IgD-negative memory B cell (primary cell): ENCODE results near the gene EEFSEC. TPM values are rescaled to one million over a fixed set of nuclear protein-coding genes. Genes with fewer than 3 reads are reported as not detected.

Experiments
- H3K27ac Mint-ChIP-seq, 3 donors: one replicate each; pipeline ENCODE4 v1.8.0; 2020 to 2022; ENCODE audit warnings: mild to moderate bottlenecking in 3 of 3, mixed read lengths in 3 of 3, moderate library complexity in 1 of 3
- H3K27me3 Mint-ChIP-seq: one replicate; pipeline ENCODE4 v1.8.0; 2021; ENCODE audit warnings: mixed read lengths
- H3K36me3 Mint-ChIP-seq: one replicate; pipeline ENCODE4 v1.8.0; 2020; ENCODE audit warnings: mild to moderate bottlenecking, mixed read lengths
- H3K4me1 Mint-ChIP-seq, 3 donors: one replicate each; pipeline ENCODE4 v1.8.0; 2020 to 2022; ENCODE audit warnings: mixed read lengths in 3 of 3, mild to moderate bottlenecking in 1 of 3
- H3K4me3 Mint-ChIP-seq, 4 donors: one replicate each; pipeline ENCODE4 v1.8.0; 2020 to 2022; ENCODE audit warnings: mild to moderate bottlenecking in 4 of 4, mixed read lengths in 4 of 4, moderate library complexity in 3 of 4
- H3K9me3 Mint-ChIP-seq, 3 donors: one replicate each; pipeline ENCODE4 v1.8.0; 2020 to 2021; ENCODE audit warnings: mixed read lengths in 3 of 3, mild to moderate bottlenecking in 1 of 3
- polyA plus RNA-seq: library from polyadenylated mRNA; unstranded; fragments of 300-500 nt; fragmentation: Illumina TruSeq; gene quantifications from one replicate; pipeline ENCODE4 v1.2.3, GENCODE V29; 2021

EEFSEC gene
- polyA plus RNA-seq, 1 donor from 2014 or later: 23.1 TPM

DNA sequence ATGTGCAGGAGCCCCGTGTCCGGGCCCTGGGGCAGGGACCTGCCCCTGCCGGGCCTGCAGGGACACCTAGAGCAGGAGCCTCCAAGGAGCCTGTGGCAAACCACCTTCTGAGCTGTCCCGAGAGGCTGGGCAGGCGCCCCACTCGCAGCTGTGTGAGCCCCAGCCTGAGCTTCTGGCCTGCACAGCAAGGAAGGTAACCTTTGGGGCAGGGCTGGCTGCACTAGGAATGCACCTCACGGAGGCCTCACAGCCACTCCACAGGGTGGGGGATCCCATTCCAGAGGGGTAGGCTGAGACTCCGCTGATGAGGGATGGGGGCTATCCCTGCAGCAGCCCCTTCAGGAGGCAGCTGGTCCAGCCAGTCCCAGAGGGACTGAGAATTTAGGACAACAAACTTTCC is 245.3 kb downstream of the EEFSEC start:
- Mint-ChIP-seq H3K9me3 (no peaks in the 10 kb centered on the region), H3K36me3 (peaks cover 2% of the 10 kb centered on the region), H3K27me3 (no peaks in the 10 kb centered on the region), H3K4me1 (no peaks in the 10 kb centered on the region), H3K4me3 (no peak overlapping the region), H3K27ac (no peak overlapping the region)

DNA sequence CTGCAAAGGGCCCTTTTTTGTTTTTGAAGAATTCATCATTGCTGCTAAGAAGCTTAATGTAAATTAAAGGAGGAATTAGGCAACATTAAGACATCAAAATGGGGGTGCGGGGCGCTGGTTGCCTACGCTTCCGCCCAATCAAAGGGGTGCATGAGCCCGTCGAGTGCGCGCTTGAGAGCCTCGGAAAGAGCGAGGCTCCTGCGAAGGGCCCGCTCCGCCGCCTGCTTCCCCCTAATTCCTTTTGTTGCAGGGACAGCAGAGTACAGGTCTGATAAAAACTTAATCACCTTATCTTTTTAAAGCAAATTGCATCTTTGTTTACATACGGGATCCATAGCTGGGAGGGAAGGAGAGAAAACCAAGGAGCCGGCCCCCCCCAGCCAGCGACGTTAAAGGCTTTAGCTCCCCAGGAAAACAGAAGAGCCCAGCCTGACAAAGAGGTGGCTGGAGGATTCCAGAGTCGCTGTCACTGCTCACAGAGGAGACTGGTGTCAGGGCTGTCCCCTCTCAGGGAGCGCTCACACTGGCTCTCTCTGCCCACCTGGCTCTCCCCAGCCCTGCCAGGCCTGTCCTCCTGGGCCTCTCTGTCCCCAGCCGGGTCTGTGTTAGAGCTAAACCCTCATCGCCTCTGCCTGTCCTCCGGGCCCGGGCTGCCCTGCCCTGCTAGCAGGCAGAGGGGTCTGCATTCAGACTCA is 246.1 kb downstream of the EEFSEC start:
- no peak overlapping the region for H3K27ac Mint-ChIP-seq
- peaks cover 2% of the 10 kb centered on the region for H3K36me3 Mint-ChIP-seq
- no peaks in the 10 kb centered on the region for H3K27me3 Mint-ChIP-seq
- H3K4me3 Mint-ChIP-seq: no peak overlapping the region
- H3K9me3 Mint-ChIP-seq: no peaks in the 10 kb centered on the region
- no peaks in the 10 kb centered on the region for H3K4me1 Mint-ChIP-seq

DNA sequence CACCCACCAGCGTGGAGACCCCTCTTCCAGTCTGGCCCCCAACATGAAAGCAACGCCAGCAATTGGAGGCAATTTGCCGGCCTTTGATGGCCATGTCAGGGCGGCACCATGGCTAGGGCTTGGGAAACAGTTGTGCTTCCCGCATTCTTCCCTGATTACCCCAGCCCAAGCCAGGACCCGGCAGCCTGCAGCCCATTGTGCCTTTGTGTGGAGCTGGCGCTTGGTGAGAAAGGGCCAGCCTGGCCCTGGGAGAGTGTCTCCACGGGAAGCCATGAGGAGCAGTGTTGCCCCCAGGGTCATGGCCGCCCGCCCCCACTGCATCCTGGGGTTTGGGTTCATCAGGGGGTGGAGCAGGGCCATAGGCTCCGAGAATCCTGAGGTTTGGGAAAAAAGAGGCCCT is 247.4 kb downstream of the EEFSEC start:
- H3K4me3 Mint-ChIP-seq: no peak overlapping the region
- H3K36me3 Mint-ChIP-seq: peaks cover 2% of the 10 kb centered on the region
- H3K4me1 Mint-ChIP-seq: no peaks in the 10 kb centered on the region
- no peaks in the 10 kb centered on the region for H3K9me3 Mint-ChIP-seq
- H3K27ac Mint-ChIP-seq: no peak overlapping the region
- no peaks in the 10 kb centered on the region for H3K27me3 Mint-ChIP-seq

DNA sequence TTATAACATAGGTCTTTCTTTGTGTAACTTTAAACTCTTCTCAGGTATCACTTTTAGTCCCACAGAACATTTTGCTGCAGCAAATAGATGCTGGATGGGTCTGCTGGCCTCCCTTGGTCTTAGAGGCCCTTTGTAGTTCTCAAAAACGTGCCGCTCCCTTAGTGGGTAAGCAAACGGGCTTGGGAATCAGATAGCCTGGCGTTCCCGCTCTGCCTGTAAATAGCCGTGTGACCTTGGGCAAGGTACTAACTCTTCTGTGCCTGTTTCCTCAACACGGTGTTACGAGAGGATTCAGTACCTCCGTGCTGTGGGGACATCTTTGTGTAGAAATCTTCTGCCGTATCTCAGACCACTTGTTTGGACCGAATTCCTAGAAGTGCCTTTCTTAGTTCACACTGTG is 249.0 kb downstream of the EEFSEC start:
- H3K9me3 Mint-ChIP-seq: no peaks in the 10 kb centered on the region
- H3K4me3 Mint-ChIP-seq: no peak overlapping the region
- no peaks in the 10 kb centered on the region for H3K27me3 Mint-ChIP-seq
- no peaks in the 10 kb centered on the region for H3K4me1 Mint-ChIP-seq
- peaks cover 2% of the 10 kb centered on the region for H3K36me3 Mint-ChIP-seq
- H3K27ac Mint-ChIP-seq: no peak overlapping the region

DNA sequence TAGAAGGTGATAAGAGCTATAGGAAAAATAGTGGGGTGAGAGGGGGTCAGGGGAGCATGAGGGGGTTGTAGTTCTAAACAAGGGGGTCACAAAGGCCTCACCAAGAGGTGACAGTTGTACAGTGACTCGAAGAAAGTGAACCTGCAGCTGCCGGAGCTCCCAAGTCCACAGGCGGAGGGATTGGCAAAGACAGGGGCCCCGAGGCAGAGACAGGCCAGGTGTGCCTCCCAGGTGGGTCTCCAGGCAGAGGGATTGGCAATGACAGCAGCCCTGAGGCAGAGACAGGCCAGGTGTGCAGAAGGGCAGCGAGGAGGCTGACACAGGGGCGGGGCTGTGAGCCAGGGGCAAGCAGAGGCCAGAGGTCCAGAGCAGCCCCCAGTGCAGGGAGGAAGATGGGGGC is 249.7 kb downstream of the EEFSEC start:
- Mint-ChIP-seq H3K4me3 (no peak overlapping the region), H3K36me3 (peaks cover 2% of the 10 kb centered on the region), H3K9me3 (no peaks in the 10 kb centered on the region), H3K4me1 (no peaks in the 10 kb centered on the region), H3K27me3 (no peaks in the 10 kb centered on the region), H3K27ac (no peak overlapping the region)

DNA sequence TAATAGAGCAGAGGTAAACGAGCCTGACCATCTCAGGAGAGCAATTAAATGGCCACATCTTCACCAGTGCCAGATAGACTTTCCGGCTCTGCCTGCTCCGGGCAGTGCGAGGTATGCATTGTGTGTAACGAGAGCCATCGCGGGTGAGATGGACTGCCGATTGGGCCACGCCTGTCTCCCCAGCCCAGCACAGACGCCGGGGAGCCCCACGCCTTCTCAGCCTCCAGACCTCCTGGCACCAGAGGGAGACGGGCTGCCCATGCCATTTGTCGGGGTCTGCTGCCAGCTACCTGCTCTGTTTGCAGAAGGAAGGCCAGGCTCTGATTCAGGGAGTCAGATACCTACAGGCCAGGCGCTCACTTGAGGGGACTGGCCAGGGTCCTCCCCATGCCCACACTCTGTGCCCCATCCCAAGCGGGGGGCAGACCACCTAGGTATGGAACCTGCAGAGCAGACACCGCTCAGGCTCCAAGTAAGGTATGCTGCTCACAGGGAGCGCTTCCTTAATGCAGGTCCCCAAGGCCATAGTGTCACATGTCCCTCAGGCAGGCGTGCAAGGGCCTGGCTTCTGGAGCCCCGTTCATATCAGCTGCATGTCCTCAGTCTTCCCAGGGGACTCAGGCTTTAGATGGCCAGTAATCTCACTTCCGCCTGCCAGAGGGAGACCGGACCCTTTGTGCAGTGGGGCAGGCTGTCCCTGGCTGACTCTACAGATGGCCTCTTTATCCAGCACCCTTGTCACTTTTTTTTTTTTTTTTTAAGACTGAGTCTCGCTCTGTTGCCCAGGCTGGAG is 251.2 kb downstream of the EEFSEC start:
- H3K4me3 Mint-ChIP-seq: no peak overlapping the region
- H3K27ac Mint-ChIP-seq: no peak overlapping the region
- H3K4me1 Mint-ChIP-seq: no peaks in the 10 kb centered on the region
- no peaks in the 10 kb centered on the region for H3K9me3 Mint-ChIP-seq
- no peaks in the 10 kb centered on the region for H3K36me3 Mint-ChIP-seq
- no peaks in the 10 kb centered on the region for H3K27me3 Mint-ChIP-seq

DNA sequence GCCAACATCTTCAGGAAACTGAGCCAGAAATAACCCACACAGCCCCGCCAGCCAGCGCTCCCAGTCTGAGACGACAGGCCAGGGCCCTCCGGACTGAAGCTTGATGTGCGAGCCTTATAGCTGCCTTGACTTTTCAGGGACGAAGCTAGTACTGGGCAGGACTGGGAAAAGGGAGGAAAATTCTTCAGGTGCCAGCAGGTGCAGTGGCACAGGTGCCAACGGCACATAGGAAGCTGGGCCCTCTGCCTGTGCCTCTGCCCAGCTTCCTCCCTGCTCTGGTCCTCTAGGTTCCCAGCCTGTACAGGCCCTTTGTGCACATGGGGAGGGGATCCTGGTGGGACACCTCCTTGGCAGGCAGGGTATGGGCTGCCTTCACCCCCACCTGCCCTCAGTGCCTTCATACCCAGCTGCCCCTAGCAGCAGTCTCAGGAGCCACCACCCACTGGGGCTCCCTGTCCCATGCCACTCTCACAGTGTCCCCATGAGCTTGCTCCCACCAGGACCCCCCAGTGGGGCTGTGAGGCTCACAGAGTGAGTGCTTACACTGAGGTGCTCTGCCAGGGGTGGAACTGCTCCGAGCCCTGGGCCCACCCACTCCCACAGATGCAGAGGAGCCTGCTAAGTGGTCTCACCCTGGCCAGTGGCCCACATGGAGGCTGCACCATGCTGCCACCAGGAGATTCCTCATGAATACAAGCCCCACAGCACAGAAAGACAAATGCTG is 252.4 kb downstream of the EEFSEC start:
- no peaks in the 10 kb centered on the region for H3K4me1 Mint-ChIP-seq
- no peaks in the 10 kb centered on the region for H3K9me3 Mint-ChIP-seq
- H3K27ac Mint-ChIP-seq: no peak overlapping the region
- H3K36me3 Mint-ChIP-seq: no peaks in the 10 kb centered on the region
- no peaks in the 10 kb centered on the region for H3K27me3 Mint-ChIP-seq
- peak overlapping the region in 1 of 4 donors; percentile 27 for H3K4me3 Mint-ChIP-seq

DNA sequence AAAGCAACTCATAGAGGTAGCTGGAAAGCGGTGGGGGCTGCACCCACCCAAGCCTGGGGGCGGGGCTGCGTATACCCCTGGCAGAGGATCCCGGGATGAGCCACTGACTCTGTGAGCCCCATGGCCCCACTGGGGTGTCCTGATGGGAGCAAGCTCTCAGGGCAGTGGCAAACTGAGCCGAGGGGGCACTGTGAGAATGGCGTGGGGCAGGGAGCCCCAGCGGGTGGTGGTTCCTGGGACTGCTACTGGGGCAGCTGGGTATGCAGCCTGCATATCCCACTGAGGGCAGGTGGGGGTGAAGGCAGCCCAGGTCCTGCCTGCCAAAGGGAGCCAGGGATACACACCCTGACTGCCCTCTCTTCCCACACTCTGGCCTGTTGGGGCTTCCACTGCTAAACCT is 254.0 kb downstream of the EEFSEC start:
- Mint-ChIP-seq H3K4me1 (no peaks in the 10 kb centered on the region), H3K36me3 (peaks cover 2% of the 10 kb centered on the region), H3K4me3 (no peak overlapping the region), H3K27me3 (no peaks in the 10 kb centered on the region), H3K27ac (no peak overlapping the region), H3K9me3 (no peaks in the 10 kb centered on the region)

DNA sequence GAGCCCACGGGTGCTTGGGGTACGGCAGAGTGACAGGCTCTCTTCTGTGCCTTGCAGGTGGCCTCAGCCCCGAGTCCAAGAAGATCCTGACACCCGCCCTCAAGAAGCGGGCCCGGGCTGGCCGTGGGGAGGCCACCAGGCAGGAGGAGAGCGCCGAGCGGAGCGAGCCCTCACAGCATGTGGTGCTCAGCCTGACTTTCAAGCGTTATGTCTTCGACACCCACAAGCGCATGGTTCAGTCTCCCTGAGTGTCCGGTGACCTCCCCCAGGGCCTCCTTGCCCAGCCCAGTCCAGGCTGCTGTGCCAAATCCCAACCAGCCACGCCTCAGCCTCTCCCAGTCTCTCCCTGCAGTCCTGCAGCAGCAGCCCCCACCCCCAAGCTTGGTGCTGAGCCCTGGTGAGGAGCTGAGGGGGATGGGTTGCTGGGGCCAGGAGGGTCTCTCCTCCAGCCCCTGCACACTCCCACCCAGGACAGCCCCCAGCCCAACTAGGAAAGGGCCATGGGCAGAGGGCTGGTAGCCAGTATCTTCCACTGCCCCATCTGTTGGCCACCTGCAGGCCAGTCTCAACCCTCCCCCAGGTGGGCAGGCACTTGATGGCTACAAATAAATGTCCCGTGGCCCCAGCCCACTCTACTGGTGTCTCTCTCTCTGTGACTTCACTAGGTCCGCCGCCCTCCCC is 254.9 kb downstream of the EEFSEC start:
- H3K36me3 Mint-ChIP-seq: peaks cover 2% of the 10 kb centered on the region
- no peaks in the 10 kb centered on the region for H3K27me3 Mint-ChIP-seq
- H3K4me3 Mint-ChIP-seq: no peak overlapping the region
- H3K9me3 Mint-ChIP-seq: no peaks in the 10 kb centered on the region
- no peak overlapping the region for H3K27ac Mint-ChIP-seq
- no peaks in the 10 kb centered on the region for H3K4me1 Mint-ChIP-seq

DNA sequence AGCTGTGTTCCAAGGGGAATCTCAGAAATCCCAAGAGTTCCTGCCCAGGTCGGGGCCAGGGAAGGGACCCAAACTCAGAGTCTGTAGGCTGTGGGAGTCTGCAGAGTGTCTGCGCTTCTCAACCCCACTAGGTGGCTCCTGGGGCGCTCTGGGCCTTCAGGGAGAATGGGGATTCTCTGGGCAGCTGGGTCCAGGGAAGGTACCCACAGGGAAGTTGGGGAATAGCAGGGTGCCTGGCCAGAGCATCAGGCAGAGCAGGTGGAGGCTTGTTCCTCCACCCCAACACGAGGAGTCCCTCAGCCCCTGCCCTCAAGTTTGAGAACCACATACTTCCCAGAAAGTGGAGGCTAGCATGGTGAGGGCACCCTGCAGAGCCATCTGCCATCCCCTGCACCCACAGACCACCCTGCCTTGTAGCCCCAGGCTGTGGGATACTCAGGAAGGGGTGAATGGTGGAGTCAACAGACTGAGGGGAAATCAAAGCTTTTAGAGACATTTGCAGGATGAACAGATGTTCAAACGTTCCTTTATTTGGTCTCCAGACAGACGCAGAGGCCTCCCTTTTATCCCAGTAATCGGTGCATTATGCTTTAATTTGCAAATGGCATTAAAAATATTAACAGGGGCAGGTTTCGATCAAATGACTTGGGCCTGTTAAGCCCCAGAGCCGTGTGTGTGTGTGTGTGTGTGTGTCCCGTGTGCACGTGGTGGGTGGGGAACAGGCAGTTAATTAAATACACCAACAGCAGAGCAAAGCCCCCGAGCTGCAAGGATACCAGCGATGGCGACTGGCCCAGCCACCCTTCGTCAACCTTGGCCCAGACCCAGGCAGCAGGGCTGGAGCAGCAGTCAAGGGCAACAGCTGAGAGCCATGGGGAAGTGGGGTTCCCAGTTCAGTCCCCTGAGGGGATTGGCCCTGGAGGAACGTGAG is 255.7 kb downstream of the EEFSEC start:
- H3K9me3 Mint-ChIP-seq: no peaks in the 10 kb centered on the region

DNA sequence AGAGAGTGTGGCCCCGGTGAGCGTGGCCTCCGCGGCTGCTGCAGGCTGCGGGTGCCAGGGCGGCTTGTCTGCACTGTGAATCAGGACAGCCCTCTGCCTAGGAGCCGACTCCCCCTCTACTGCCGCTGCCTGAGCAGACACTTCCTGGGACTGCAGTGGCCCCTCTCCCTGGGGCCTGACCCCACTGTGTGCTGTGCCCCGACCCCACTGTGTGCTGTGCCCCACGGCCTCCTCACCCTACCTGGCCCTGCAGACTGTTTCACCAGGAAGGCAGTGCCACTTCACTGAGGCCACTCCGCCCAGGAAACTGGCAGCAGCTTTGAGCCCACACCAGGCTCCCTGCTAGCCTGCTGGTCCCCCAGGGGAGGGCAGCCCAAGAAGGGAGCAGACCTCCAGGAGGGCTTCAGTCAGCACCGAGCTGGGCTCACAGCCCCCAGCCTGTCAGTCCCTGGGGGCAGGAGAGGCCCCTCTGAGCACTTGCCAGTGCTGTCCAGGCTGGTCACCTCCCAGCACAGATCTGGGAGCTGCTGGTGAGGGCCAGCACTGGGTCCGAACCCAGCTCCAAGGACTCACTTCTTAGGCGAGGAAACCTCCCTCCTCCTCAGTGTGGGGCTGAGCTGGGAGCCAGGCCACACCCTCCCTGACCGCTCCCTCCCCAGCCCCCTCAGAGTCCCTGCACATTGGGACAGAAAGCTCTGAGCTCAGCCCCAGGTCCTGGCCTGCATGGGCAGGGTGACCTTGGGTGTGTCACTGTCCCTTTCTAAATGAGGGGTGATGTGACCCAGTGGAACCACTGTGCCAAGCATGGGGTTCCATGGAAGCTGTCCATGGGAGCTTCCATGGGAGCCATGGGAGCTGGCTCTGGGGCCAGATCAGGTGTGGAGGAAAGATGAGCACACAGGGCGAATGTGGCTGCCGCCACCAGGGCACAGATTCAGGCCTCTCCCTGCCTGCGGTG is 256.6 kb downstream of the EEFSEC start:
- Mint-ChIP-seq H3K36me3 (peaks cover 4% of the 10 kb centered on the region), H3K4me1 (peaks cover 0 to 3% (median 0%) of the 10 kb centered on the region in 3 donors), H3K27ac (no peak overlapping the region), H3K9me3 (no peaks in the 10 kb centered on the region), H3K4me3 (no peak overlapping the region), H3K27me3 (no peaks in the 10 kb centered on the region)

More for the DNA sequence above, 255.7 kb downstream of the EEFSEC start:
- H3K4me3 Mint-ChIP-seq: no peak overlapping the region
- H3K27me3 Mint-ChIP-seq: no peaks in the 10 kb centered on the region
- H3K4me1 Mint-ChIP-seq: no peaks in the 10 kb centered on the region
- no peak overlapping the region for H3K27ac Mint-ChIP-seq
- peaks cover 2% of the 10 kb centered on the region for H3K36me3 Mint-ChIP-seq

DNA sequence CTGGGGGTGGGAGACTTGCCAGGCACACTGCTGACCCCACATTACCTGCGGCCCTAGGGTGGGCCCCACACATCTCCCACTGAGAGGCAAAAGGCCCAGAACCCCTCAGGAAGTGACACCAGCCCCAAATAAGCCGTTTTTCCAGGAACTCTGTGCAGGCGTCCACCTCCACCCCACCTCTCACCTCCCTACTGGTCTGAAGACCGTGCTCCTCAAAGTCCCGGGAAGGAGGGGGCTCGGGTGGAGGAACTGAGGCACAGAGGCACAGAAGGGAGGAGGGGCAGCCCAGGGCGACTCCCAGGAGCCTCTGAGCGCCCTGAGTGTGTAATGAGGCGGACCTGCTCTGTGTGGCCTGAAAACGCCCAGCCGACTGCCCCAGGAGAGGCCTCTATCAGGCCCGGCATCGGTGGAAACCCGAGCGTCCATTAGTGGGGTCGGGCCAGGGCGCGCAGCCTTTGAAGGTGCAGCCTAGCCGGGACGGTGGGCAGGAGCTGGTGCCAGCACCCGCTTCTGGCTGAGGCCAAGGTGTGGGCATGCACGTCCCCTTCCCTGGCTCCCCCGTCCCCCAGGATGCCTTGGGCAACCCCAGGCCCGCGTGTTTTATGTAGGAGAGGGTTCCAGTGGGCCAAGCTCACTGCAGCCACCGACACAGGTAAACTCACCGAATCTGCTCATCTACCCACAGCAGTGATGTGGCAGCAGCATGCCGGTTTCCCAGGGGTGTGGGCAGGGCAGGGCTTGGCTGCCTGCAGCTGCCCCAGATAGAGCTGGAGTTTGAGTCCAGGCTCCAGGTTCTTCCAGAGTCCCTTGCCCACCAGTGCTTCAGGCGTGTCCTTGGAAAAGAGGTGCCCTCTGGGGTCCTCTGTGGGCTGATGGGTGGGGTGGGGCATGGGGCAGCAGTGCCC is 257.6 kb downstream of the EEFSEC start:
- H3K27ac Mint-ChIP-seq: no peak overlapping the region
- peaks cover 0 to 3% (median 0%) of the 10 kb centered on the region in 3 donors for H3K4me1 Mint-ChIP-seq
- H3K27me3 Mint-ChIP-seq: no peaks in the 10 kb centered on the region
- peaks cover 4% of the 10 kb centered on the region for H3K36me3 Mint-ChIP-seq
- no peak overlapping the region for H3K4me3 Mint-ChIP-seq
- H3K9me3 Mint-ChIP-seq: no peaks in the 10 kb centered on the region
